ENCODE data around the gene GALNT6. TPM values are rescaled to one million over a fixed set of nuclear protein-coding genes. Genes with fewer than 3 reads are reported as not detected.

Gene GALNT6
- total and polyA plus RNA-seq, 9 of the 15 experiments (the other 6 are each of a cell fraction or from before 2014, with no cell fraction given): 1.5 to 8.6 (median 5.1) TPM

DNA sequence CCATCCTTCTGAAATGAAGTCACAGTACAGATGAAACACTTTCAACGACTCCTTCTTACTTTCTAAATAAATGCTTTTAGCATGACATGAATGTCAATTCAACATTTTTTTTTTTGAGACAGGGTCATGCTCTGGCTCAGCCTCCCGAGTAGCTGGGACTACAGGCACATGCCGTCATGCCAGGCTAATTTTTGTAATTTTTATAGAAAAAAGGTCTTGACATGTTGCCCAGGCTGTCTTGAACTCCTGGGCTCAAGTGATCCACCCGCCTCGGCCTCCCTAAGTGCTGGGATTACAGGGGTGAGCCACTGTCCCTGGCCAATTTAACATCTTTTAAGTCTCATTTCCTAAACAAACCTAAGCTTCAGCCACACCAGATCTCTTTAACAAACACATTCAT, 16.4 kb downstream of the GALNT6 start (continued):
- no peak for TF ChIP-seq ZFP36 (IDR thresholded peaks at IDR 0.05; ENCODE audit: low read depth, low read length, partially characterized antibody)
- no peak for TF ChIP-seq POU5F1 (IDR thresholded peaks at IDR 0.05; ENCODE audit: borderline replicate concordance, low read depth, low read length, partially characterized antibody)
- no peak for TF ChIP-seq ATF7 (IDR thresholded peaks at IDR 0.05)
- TF ChIP-seq, protein P1, sequence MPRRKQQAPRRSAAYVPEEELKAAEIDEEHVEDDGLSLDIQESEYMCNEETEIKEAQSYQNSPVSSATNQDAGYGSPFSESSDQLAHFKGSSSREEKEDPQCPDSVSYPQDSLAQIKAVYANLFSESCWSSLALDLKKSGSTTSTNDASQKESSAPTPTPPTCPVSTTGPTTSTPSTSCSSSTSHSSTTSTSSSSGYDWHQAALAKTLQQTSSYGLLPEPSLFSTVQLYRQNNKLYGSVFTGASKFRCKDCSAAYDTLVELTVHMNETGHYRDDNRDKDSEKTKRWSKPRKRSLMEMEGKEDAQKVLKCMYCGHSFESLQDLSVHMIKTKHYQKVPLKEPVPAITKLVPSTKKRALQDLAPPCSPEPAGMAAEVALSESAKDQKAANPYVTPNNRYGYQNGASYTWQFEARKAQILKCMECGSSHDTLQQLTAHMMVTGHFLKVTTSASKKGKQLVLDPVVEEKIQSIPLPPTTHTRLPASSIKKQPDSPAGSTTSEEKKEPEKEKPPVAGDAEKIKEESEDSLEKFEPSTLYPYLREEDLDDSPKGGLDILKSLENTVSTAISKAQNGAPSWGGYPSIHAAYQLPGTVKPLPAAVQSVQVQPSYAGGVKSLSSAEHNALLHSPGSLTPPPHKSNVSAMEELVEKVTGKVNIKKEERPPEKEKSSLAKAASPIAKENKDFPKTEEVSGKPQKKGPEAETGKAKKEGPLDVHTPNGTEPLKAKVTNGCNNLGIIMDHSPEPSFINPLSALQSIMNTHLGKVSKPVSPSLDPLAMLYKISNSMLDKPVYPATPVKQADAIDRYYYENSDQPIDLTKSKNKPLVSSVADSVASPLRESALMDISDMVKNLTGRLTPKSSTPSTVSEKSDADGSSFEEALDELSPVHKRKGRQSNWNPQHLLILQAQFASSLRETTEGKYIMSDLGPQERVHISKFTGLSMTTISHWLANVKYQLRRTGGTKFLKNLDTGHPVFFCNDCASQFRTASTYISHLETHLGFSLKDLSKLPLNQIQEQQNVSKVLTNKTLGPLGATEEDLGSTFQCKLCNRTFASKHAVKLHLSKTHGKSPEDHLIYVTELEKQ (CRISPR knock-in tag; IDR thresholded peaks at IDR 0.05): no peak
- no peak for TF ChIP-seq SNRNP70 (optimal IDR thresholded peaks at IDR 0.05; ENCODE audit: low read depth, low read length)
- TF ChIP-seq, protein P2, sequence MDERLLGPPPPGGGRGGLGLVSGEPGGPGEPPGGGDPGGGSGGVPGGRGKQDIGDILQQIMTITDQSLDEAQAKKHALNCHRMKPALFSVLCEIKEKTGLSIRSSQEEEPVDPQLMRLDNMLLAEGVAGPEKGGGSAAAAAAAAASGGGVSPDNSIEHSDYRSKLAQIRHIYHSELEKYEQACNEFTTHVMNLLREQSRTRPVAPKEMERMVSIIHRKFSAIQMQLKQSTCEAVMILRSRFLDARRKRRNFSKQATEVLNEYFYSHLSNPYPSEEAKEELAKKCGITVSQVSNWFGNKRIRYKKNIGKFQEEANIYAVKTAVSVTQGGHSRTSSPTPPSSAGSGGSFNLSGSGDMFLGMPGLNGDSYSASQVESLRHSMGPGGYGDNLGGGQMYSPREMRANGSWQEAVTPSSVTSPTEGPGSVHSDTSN (CRISPR knock-in tag; IDR thresholded peaks at IDR 0.05; ENCODE audit: low read depth): no peak
- TF ChIP-seq, protein P2 (tag; conservative IDR thresholded peaks at IDR 0.05; ENCODE audit: low read depth): no peak
